ENCODE measurements around the gene METTL22.

DNA sequence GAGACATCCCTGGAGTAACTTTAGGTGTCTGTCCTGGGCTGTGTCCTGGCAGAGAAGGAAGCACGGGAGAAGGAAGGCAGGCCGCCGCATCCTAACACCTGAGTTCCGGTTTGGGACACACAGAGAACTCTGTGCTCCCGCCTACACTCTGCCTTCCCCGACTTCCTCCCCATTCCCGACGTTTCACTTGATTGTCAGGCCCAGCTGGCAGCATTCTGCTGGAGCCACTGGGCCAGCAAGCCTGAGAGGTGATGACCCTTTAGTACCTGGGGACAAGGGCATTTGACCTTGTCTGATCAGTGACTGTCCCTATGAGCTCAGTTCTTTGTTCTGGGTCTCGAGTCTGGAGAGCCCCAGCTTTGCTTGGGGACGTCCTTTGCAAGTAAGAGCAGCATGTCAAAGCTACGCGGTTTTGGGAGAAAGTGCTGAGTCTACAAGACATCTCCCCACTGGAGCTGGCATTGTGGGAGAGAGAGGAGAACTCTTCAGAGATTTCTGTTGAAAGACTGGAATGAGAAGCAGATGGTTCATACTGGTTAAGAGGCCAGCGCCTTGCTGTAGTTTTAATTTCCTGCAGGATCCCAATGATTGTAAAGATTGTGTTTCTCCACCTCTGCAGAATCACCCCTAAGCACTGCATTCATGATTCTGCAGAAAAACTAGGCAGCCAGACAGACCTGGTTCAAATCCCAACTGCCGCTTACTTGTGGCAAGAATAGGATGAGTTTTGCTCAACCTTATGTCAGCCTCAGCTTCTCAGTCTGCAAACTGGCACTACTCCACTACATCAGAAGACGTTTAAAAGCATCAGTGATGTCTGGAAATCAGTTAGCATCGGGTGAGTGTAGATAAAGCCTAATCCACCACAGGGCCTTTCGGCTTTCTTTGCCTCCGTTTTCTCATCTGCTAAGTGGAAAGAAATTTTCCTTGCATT, 73.6 kb downstream of the METTL22 start:
- TF ChIP-seq FOSB (CRISPR knock-in tag; IDR thresholded peaks at IDR 0.05) = no peak
- TF ChIP-seq, protein P1, sequence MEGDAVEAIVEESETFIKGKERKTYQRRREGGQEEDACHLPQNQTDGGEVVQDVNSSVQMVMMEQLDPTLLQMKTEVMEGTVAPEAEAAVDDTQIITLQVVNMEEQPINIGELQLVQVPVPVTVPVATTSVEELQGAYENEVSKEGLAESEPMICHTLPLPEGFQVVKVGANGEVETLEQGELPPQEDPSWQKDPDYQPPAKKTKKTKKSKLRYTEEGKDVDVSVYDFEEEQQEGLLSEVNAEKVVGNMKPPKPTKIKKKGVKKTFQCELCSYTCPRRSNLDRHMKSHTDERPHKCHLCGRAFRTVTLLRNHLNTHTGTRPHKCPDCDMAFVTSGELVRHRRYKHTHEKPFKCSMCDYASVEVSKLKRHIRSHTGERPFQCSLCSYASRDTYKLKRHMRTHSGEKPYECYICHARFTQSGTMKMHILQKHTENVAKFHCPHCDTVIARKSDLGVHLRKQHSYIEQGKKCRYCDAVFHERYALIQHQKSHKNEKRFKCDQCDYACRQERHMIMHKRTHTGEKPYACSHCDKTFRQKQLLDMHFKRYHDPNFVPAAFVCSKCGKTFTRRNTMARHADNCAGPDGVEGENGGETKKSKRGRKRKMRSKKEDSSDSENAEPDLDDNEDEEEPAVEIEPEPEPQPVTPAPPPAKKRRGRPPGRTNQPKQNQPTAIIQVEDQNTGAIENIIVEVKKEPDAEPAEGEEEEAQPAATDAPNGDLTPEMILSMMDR (IDR thresholded peaks at IDR 0.05) = no peak
- no peak for TF ChIP-seq BHLHE40 (IDR thresholded peaks at IDR 0.05; ENCODE audit: low read depth, low read length)
- TF ChIP-seq RNF2 (IDR thresholded peaks at IDR 0.05; ENCODE audit: borderline replicate concordance, low read depth) = no peak
- no peak for TF ChIP-seq POLR2A (IDR thresholded peaks at IDR 0.05; ENCODE audit: low read length)
- TF ChIP-seq JUNB (IDR thresholded peaks at IDR 0.05) = no peak
- TF ChIP-seq EP300 (IDR thresholded peaks at IDR 0.05) = no peak

All from A549 (cell line).